Chondrocyte (in vitro differentiated cells): ENCODE data around the gene CADM1. TPM values are rescaled to one million over a fixed set of nuclear protein-coding genes. Genes with fewer than 3 reads are reported as not detected.

ENCODE experiments used
- DNase-seq: peaks from one replicate; pipeline ENCODE4 v3.0.0; 2021; ENCODE audit warnings: mixed read lengths, low spot score
- H3K27ac Mint-ChIP-seq: one replicate; pipeline ENCODE4 v1.8.0; 2021; ENCODE audit warnings: mild to moderate bottlenecking, moderate library complexity, mixed read lengths; ENCODE audit not compliant: unreplicated experiment
- H3K27me3 Mint-ChIP-seq: 2 replicates; pipeline ENCODE4 v1.8.0; 2021; ENCODE audit warnings: low read depth, mixed read lengths
- H3K36me3 Mint-ChIP-seq: 2 replicates; pipeline ENCODE4 v1.8.0; 2021; ENCODE audit warnings: low read depth, mixed read lengths
- H3K4me1 Mint-ChIP-seq: 2 replicates; pipeline ENCODE4 v1.8.0; 2021; ENCODE audit warnings: low read depth, mild to moderate bottlenecking, mixed read lengths
- H3K4me3 Mint-ChIP-seq: one replicate; pipeline ENCODE4 v1.8.0; 2021; ENCODE audit warnings: mild to moderate bottlenecking, moderate library complexity, mixed read lengths; ENCODE audit not compliant: unreplicated experiment
- H3K9me3 Mint-ChIP-seq: 2 replicates; pipeline ENCODE4 v1.8.0; 2021; ENCODE audit warnings: low read depth, mixed read lengths
- total RNA-seq: library from RNA; stranded (reverse); gene quantifications from 3 replicates; pipeline ENCODE4 v1.2.1, GENCODE V29; 2021
- TF ChIP-seq, protein P1 (sequence below): fragments of 200-600 bp; sonication (generic); IDR thresholded peaks from 2 replicates; pipeline ENCODE4 v1.5.0; 2021; ENCODE audit warnings: antibody characterized with exemption, mild to moderate bottlenecking, moderate library complexity

Gene CADM1
- total RNA-seq, 1 donor from 2014 or later, result 29.0 TPM

DNA sequence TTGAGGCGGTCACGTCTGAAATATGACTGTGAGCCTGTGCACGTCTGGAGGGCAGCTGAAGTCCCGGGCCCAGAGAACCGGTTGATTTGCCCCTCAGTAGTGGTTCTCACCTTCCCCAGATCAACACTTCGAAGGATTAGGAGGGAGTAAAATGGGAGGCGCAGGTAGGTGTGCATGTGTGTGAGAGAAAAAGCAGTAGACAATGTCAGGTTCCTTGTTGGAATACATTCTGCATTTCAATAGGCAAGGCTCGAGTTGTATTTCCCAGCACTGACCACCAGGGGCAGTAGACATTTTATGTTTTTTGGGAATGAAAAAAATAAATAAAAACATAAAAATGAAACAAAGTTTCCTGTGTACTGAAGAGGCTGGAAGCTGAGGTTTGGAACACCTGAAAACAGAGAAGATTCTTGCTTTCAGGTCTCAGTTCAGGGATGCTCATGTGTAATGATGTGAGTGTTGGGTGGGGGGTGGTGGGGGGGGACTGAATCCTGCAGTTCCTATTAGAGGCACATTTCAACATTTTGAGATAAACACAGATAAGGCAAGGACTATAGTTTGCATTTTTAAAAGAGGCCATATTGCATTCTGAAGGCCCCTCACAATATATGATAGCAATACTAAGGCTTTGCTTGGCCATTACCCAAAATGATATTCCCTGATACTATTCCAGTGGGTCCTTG, 333.9 kb downstream of the CADM1 start:
- TF ChIP-seq, protein P1, sequence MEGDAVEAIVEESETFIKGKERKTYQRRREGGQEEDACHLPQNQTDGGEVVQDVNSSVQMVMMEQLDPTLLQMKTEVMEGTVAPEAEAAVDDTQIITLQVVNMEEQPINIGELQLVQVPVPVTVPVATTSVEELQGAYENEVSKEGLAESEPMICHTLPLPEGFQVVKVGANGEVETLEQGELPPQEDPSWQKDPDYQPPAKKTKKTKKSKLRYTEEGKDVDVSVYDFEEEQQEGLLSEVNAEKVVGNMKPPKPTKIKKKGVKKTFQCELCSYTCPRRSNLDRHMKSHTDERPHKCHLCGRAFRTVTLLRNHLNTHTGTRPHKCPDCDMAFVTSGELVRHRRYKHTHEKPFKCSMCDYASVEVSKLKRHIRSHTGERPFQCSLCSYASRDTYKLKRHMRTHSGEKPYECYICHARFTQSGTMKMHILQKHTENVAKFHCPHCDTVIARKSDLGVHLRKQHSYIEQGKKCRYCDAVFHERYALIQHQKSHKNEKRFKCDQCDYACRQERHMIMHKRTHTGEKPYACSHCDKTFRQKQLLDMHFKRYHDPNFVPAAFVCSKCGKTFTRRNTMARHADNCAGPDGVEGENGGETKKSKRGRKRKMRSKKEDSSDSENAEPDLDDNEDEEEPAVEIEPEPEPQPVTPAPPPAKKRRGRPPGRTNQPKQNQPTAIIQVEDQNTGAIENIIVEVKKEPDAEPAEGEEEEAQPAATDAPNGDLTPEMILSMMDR, result peak; percentile 86
- DNase-seq, result no peak

DNA sequence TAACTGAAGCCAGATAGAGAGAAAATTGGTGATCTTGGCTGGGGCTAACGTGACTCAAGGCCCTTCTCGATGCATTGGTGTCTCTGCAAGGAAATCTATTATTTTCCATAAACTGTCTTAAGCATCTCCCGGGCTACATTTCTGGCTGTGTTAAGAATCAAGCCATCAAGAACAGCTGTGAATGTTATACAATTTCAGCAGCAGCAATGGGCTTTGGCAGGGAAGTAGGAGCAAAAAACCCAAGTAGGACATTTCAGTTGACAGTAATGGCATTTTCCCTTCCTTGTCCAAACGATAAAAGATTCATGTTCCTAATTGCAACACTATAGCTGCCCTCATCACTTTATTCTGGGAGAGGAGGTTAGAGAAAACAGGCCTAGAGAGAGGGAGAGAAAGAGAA, 335.0 kb downstream of the CADM1 start:
- Mint-ChIP-seq H3K27me3 (peaks cover 8% of the 10 kb centered on the region), H3K36me3 (no peaks in the 10 kb centered on the region), H3K4me3 (no peak overlapping the region), H3K9me3 (no peaks in the 10 kb centered on the region), H3K27ac (no peak overlapping the region), H3K4me1 (peaks cover 4% of the 10 kb centered on the region)
- TF ChIP-seq, protein P1, result no peak
- DNase-seq, result no peak

More for the DNA sequence above, 333.9 kb downstream of the CADM1 start:
- Mint-ChIP-seq H3K27ac (no peak overlapping the region), H3K36me3 (no peaks in the 10 kb centered on the region), H3K27me3 (peaks cover 8% of the 10 kb centered on the region), H3K4me1 (no peaks in the 10 kb centered on the region), H3K9me3 (no peaks in the 10 kb centered on the region), H3K4me3 (no peak overlapping the region)

DNA sequence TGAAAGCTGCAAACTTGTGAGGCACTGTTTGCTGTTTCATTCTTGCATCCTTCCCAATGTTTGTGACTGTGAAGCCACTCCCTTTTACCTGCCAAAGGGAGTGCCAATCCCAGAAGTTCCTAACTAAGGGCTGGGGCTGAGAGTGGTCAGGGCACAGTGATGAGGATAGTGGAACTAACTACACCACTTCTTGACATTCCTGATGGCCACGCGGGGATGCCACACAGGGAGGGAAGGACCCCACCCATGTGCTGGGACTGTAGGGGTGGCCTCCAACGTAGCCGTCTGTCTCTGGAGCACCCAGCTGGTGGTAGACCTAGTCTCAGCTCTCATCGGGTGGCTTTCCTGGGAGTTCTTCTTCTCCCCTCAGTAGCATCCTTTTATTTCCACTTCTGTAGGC, 335.5 kb downstream of the CADM1 start:
- no peak overlapping the region for H3K4me3 Mint-ChIP-seq
- DNase-seq, result no peak
- H3K36me3 Mint-ChIP-seq, result no peaks in the 10 kb centered on the region

DNA sequence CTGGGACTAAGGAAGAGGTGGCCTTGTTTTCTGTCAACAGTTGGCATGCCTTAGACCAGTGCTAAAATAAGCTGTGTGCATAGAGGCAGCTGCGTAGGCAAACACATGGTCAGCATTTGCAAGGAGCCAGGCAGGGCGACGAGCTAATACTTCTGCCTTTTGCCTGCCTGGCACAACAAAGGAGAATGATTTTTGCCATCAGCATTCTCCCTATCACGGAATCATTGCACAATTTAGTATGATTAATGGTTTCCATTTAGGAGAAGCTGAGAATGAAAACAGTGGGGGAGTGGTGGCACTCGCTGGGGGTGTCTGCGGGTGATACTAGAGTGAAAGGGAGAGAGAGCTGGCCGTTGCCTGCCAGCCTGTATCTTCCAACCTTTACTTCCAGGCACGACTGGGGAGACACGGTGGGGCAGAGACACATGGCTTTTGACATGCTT, 336.0 kb downstream of the CADM1 start:
- TF ChIP-seq, protein P1, result no peak
- Mint-ChIP-seq H3K4me3 (no peak overlapping the region), H3K4me1 (peaks cover 4% of the 10 kb centered on the region), H3K9me3 (no peaks in the 10 kb centered on the region), H3K27ac (no peak overlapping the region), H3K36me3 (no peaks in the 10 kb centered on the region), H3K27me3 (peaks cover 11% of the 10 kb centered on the region)
- no peak for DNase-seq

More for the DNA sequence above, 335.5 kb downstream of the CADM1 start:
- Mint-ChIP-seq H3K27me3 (peaks cover 10% of the 10 kb centered on the region), H3K9me3 (no peaks in the 10 kb centered on the region), H3K27ac (no peak overlapping the region), H3K4me1 (peaks cover 4% of the 10 kb centered on the region)
- TF ChIP-seq, protein P1, result no peak

DNA sequence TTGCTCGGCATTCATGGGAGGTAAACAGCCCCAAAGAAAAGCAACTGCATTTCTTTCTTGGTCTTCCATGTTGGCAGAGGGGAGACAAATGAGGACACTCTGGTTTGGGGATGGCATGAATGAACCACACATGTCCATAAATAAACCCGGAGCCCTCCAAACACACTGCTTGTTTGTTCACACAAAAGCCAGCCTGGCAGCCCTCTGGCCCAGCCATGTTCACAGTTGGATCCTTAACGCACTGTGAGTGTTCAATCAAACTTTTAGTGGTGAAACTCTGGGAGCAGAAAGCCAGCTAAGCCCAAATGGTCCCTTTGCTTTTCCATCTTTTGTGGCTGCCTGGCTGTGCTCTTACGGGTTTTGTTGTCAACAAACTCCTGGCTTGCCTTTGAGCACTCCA, 336.8 kb downstream of the CADM1 start:
- TF ChIP-seq, protein P1, result no peak
- Mint-ChIP-seq H3K27ac (no peak overlapping the region), H3K4me1 (peaks cover 4% of the 10 kb centered on the region), H3K27me3 (peaks cover 17% of the 10 kb centered on the region), H3K36me3 (no peaks in the 10 kb centered on the region), H3K4me3 (no peak overlapping the region), H3K9me3 (no peaks in the 10 kb centered on the region)
- no peak for DNase-seq
